OCI-LY1 (cell line): Measurements from ENCODE around the gene AFF1.
"Not testable (repeated sequence)": the region's sequence is repeated elsewhere in the genome, so short reads cannot be mapped to it uniquely, and the experiment has no call there.

ENCODE experiments used
- H2AFZ ChIP-seq: fragments of 200-600 bp; sonication (generic), shearing (Covaris generic); 2 replicates; pipeline ENCODE4 v1.6.0; 2014; ENCODE audit warnings: antibody characterized with exemption, mild to moderate bottlenecking, low read length
- H3F3A ChIP-seq: fragments of 200-600 bp; sonication (generic), shearing (Covaris generic); 2 replicates; pipeline ENCODE4 v1.6.0; 2014; ENCODE audit warnings: mild to moderate bottlenecking, antibody characterized with exemption, low read length, moderate library complexity; ENCODE audit not compliant: insufficient read depth
- H3K27ac ChIP-seq: fragments of 200-600 bp; sonication (generic); 2 replicates; pipeline ENCODE4 v1.5.1; 2014; ENCODE audit warnings: low read length, mixed run types, mild to moderate bottlenecking, low read depth; ENCODE audit not compliant: poor library complexity, severe bottlenecking
- H3K27me3 ChIP-seq: fragments of 200-600 bp; sonication (generic); 2 replicates; pipeline ENCODE4 v1.6.0; 2014; ENCODE audit warnings: antibody characterized with exemption, mild to moderate bottlenecking, low read length, moderate library complexity; ENCODE audit not compliant: insufficient read depth
- H3K36me3 ChIP-seq: fragments of 200-600 bp; sonication (generic); 2 replicates; pipeline ENCODE4 v1.6.1; 2014; ENCODE audit warnings: mild to moderate bottlenecking, antibody characterized with exemption, low read length, moderate library complexity, mixed read lengths; ENCODE audit not compliant: insufficient read depth
- H3K4me1 ChIP-seq: fragments of 200-600 bp; sonication (generic); 2 replicates; pipeline ENCODE4 v1.5.1; 2014; ENCODE audit warnings: mild to moderate bottlenecking, low read length, moderate library complexity; ENCODE audit not compliant: insufficient read depth, severe bottlenecking
- H3K4me2 ChIP-seq: fragments of 200-600 bp; sonication (generic), shearing (Covaris generic); 2 replicates; pipeline ENCODE4 v1.6.1; 2014; ENCODE audit warnings: low read length
- H3K4me3 ChIP-seq: fragments of 200-600 bp; sonication (generic); 2 replicates; pipeline ENCODE4 v1.5.1; 2014; ENCODE audit warnings: low read length, low read depth, mild to moderate bottlenecking, mixed read lengths; ENCODE audit not compliant: poor library complexity, severe bottlenecking
- H3K79me2 ChIP-seq: fragments of 200-600 bp; shearing (Covaris generic); 2 replicates; pipeline ENCODE4 v1.6.1; 2016; ENCODE audit warnings: mixed run types, low read length, mixed read lengths; ENCODE audit not compliant: insufficient read depth
- H3K9ac ChIP-seq: fragments of 200-600 bp; sonication (generic), shearing (Covaris generic); 2 replicates; pipeline ENCODE4 v1.6.1; 2014; ENCODE audit warnings: mild to moderate bottlenecking, low read length, mixed read lengths
- H3K9me2 ChIP-seq: fragments of 200-600 bp; sonication (generic), shearing (Covaris generic); 2 replicates; pipeline ENCODE4 v1.6.1; 2014; ENCODE audit warnings: low read depth, mild to moderate bottlenecking, low read length, mixed read lengths
- H3K9me3 ChIP-seq: fragments of 200-600 bp; shearing (Covaris generic); 2 replicates; pipeline ENCODE4 v1.6.1; 2014; ENCODE audit warnings: low read length, mixed read lengths
- H4K20me1 ChIP-seq: fragments of 200-600 bp; sonication (generic), shearing (Covaris generic); 2 replicates; pipeline ENCODE4 v1.6.0; 2016; ENCODE audit warnings: mild to moderate bottlenecking, low read length; ENCODE audit not compliant: insufficient read depth
- EZH2 ChIP-seq: fragments of 200-600 bp; sonication (generic), shearing (Covaris generic); IDR thresholded peaks from 2 replicates; pipeline ENCODE4 v1.8.0; 2017; ENCODE audit warnings: borderline replicate concordance, mixed run types, mild to moderate bottlenecking, antibody characterized with exemption, low read length, moderate library complexity, mixed read lengths
- TF ChIP-seq, protein P1 (sequence below): fragments of 200-600 bp; sonication (generic), shearing (Covaris generic); IDR thresholded peaks from 2 replicates; pipeline ENCODE4 v1.5.1; 2017; ENCODE audit warnings: mild to moderate bottlenecking, antibody characterized with exemption, low read length, moderate library complexity, mixed read lengths

The AFF1 gene

GRCh38 chr4:86978709-86979108 is 43.9 kb downstream of the AFF1 start:
- H4K20me1 ChIP-seq, result no peaks in the 10 kb centered on the region
- no peaks in the 10 kb centered on the region for H3K79me2 ChIP-seq
- TF ChIP-seq EZH2, result no peak
- TF ChIP-seq, protein P1, sequence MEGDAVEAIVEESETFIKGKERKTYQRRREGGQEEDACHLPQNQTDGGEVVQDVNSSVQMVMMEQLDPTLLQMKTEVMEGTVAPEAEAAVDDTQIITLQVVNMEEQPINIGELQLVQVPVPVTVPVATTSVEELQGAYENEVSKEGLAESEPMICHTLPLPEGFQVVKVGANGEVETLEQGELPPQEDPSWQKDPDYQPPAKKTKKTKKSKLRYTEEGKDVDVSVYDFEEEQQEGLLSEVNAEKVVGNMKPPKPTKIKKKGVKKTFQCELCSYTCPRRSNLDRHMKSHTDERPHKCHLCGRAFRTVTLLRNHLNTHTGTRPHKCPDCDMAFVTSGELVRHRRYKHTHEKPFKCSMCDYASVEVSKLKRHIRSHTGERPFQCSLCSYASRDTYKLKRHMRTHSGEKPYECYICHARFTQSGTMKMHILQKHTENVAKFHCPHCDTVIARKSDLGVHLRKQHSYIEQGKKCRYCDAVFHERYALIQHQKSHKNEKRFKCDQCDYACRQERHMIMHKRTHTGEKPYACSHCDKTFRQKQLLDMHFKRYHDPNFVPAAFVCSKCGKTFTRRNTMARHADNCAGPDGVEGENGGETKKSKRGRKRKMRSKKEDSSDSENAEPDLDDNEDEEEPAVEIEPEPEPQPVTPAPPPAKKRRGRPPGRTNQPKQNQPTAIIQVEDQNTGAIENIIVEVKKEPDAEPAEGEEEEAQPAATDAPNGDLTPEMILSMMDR, result no peak
- H3K27ac ChIP-seq, result no peak overlapping the region
- peaks cover 37% of the 10 kb centered on the region for H3K4me1 ChIP-seq
- H3K9me2 ChIP-seq, result no peaks in the 10 kb centered on the region
- H3K4me3 ChIP-seq, result no peak overlapping the region
- H3K4me2 ChIP-seq, result no peak overlapping the region
- H2AFZ ChIP-seq, result no peak overlapping the region
- H3K27me3 ChIP-seq, result no peaks in the 10 kb centered on the region
- no peaks in the 10 kb centered on the region for H3K36me3 ChIP-seq
- no peaks in the 10 kb centered on the region for H3K9me3 ChIP-seq
- H3K9ac ChIP-seq, result no peak overlapping the region
- H3F3A ChIP-seq, result no peaks in the 10 kb centered on the region

GRCh38 chr4:86980230-86980629 is 45.4 kb downstream of the AFF1 start:
- no peaks in the 10 kb centered on the region for H3K79me2 ChIP-seq
- H3K27ac ChIP-seq, result peak overlapping the region; percentile 40
- H2AFZ ChIP-seq, result no peak overlapping the region
- no peaks in the 10 kb centered on the region for H3K9me3 ChIP-seq
- no peaks in the 10 kb centered on the region for H3K36me3 ChIP-seq
- H3K9ac ChIP-seq, result no peak overlapping the region
- no peak overlapping the region for H3K4me2 ChIP-seq
- TF ChIP-seq, protein P1, result no peak
- TF ChIP-seq EZH2, result no peak
- no peaks in the 10 kb centered on the region for H4K20me1 ChIP-seq
- no peaks in the 10 kb centered on the region for H3F3A ChIP-seq
- H3K9me2 ChIP-seq, result no peaks in the 10 kb centered on the region
- H3K4me3 ChIP-seq, result no peak overlapping the region
- H3K27me3 ChIP-seq, result no peaks in the 10 kb centered on the region
- peaks cover 37% of the 10 kb centered on the region for H3K4me1 ChIP-seq

DNA sequence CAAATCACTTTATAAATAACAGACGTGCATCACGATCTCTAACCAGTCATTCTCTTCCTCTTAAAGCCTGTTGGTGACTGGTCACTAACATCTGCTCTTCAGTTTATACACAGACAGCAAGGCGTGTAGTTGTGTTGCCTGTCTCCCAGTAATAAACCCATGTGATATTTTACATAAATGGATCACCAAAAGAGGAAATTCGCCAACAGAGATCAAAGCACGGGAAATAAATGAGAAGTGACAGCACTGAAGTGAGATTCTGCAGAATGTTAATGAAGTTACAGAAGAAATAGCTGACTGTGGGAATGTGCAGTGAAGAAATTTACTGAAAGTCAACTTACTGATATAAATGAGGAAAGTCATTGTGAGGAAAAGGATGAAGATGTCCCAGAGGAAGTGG is 47.0 kb downstream of the AFF1 start:
- no peaks in the 10 kb centered on the region for H3K9me3 ChIP-seq
- peak overlapping the region; percentile 5 for H3K4me2 ChIP-seq
- peak overlapping the region; percentile 52 for H3K27ac ChIP-seq
- H3F3A ChIP-seq, result no peaks in the 10 kb centered on the region
- H2AFZ ChIP-seq, result no peak overlapping the region
- H4K20me1 ChIP-seq, result no peaks in the 10 kb centered on the region
- H3K9ac ChIP-seq, result no peak overlapping the region
- no peaks in the 10 kb centered on the region for H3K27me3 ChIP-seq
- TF ChIP-seq, protein P1, result no peak
- TF ChIP-seq EZH2, result no peak
- H3K79me2 ChIP-seq, result no peaks in the 10 kb centered on the region
- H3K9me2 ChIP-seq, result no peaks in the 10 kb centered on the region
- H3K4me3 ChIP-seq, result no peak overlapping the region
- H3K4me1 ChIP-seq, result peaks cover 37% of the 10 kb centered on the region
- H3K36me3 ChIP-seq, result no peaks in the 10 kb centered on the region

- H3K9me2 ChIP-seq, H3K27me3 ChIP-seq, H4K20me1 ChIP-seq, H3K36me3 ChIP-seq, H2AFZ ChIP-seq, H3K79me2 ChIP-seq, H3F3A ChIP-seq, H3K4me2 ChIP-seq, H3K27ac ChIP-seq, H3K9ac ChIP-seq, H3K4me3 ChIP-seq, H3K9me3 ChIP-seq: not testable (repeated sequence)
- H3K4me1 ChIP-seq, result peaks cover 15% of the 10 kb centered on the region
Observed at GRCh38 chr4:86985852-86986251, 51.0 kb downstream of the AFF1 start.

DNA sequence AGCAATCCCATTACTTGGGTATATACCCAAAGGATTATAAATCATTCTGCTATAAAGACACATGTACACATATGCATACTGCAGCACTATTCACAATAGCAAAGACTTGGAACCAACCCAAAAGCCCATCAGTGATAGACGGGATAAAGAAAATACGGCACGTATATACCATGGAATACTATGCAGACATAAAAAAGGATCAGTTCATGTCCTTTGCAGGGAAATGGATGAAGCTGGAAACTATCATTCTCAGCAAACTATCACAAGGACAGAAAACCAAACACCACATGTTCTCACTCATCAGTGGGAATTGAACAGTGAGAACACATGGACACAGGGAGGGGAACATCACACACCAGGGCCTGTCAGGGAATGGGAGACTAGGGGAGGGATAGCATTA is 54.8 kb downstream of the AFF1 start:
- not testable (repeated sequence) for H3K4me3 ChIP-seq, H3K27ac ChIP-seq, H3K36me3 ChIP-seq, H3K4me2 ChIP-seq, H3K4me1 ChIP-seq, H2AFZ ChIP-seq, H3F3A ChIP-seq, H3K9ac ChIP-seq, H3K27me3 ChIP-seq, H3K9me2 ChIP-seq, H3K79me2 ChIP-seq, H4K20me1 ChIP-seq, H3K9me3 ChIP-seq
